Endothelial cell of umbilical vein (primary cell): ENCODE data around the gene RNPEPL1.

ENCODE experiments used
- CTCF ChIP-seq, 2 donors: IDR thresholded peaks; 1 replicate in 1 of 2; 2 replicates in 1 of 2; pipeline ENCODE4 v1.5.1; 2011; ENCODE audit warnings: low read length in 2 of 2, mild to moderate bottlenecking in 2 of 2, moderate library complexity in 2 of 2, control low read depth in 1 of 2, inconsistent platforms in 1 of 2, low read depth in 1 of 2; ENCODE audit not compliant: insufficient read depth in 1 of 2; ENCODE audit errors: extremely low read depth in 1 of 2
- EZH2 ChIP-seq: IDR thresholded peaks from 2 replicates; pipeline ENCODE4 v1.6.1; 2012; ENCODE audit warnings: borderline replicate concordance, low read depth, mild to moderate bottlenecking, moderate library complexity, low read length, inconsistent platforms; ENCODE audit not compliant: severe bottlenecking
- MAX ChIP-seq: IDR thresholded peaks from 2 replicates; pipeline ENCODE4 v1.6.1; 2011; ENCODE audit not compliant: insufficient read depth, insufficient read length
- MYC ChIP-seq: IDR thresholded peaks from one replicate; pipeline ENCODE4 v1.6.1; 2011; ENCODE audit warnings: mild to moderate bottlenecking, low read depth, low read length
- POLR2A ChIP-seq: IDR thresholded peaks from 2 replicates; pipeline ENCODE4 v1.6.1; 2012; ENCODE audit warnings: low read depth, mild to moderate bottlenecking, control low read depth, low read length
- POLR2AphosphoS5 ChIP-seq: IDR thresholded peaks from 2 replicates; pipeline ENCODE4 v1.6.1; 2012; ENCODE audit warnings: low read depth, mild to moderate bottlenecking, control low read depth, low read length, moderate library complexity; ENCODE audit not compliant: insufficient read depth

- TF ChIP-seq MAX (no peak), MYC (no peak), CTCF (IDR thresholded peaks at IDR 0.05; ENCODE audit: extremely low read depth in 1 of 2, insufficient read depth in 1 of 2, low read depth in 1 of 2, low read length in 2 of 2) (no peak), POLR2A (no peak), POLR2AphosphoS5 (no peak), EZH2 (no peak)
Observed at GRCh38 chr2:240619506-240620148, 51.3 kb downstream of the RNPEPL1 start.
